Right atrium auricular region (tissue), 2 donors: Measurements from ENCODE around the gene CABP4. TPM values are rescaled to one million over a fixed set of nuclear protein-coding genes. Genes with fewer than 3 reads are reported as not detected.
"Not testable (repeated sequence)": the region's sequence is repeated elsewhere in the genome, so short reads cannot be mapped to it uniquely, and the experiment has no call there.

Experiments used
- DNase-seq: peaks from one replicate; pipeline ENCODE4 v3.0.0-alpha.2; 2019; ENCODE audit warnings: low spot score
- H3K27ac ChIP-seq, 2 donors: fragments of 200-600 bp; sonication (generic); 1 replicate in 1 of 2; 2 replicates in 1 of 2; pipeline ENCODE4 v1.5.1; 2016 to 2019
- H3K27me3 ChIP-seq, 2 donors: fragments of 200-600 bp; sonication (generic); one replicate each; pipeline versions ENCODE4 v1.5.1 to v1.6.0; 2017 to 2019
- H3K36me3 ChIP-seq: fragments of 200-600 bp; sonication (generic); one replicate; pipeline ENCODE4 v1.5.1; 2016
- H3K4me1 ChIP-seq, 2 donors: fragments of 200-600 bp; sonication (generic); one replicate each; pipeline versions ENCODE4 v1.5.1 to v1.6.0; 2017 to 2019
- H3K4me3 ChIP-seq, 2 donors: fragments of 200-600 bp; sonication (generic); 1 replicate in 1 of 2; 2 replicates in 1 of 2; pipeline ENCODE4 v1.5.1; 2017 to 2019; ENCODE audit warnings: mild to moderate bottlenecking in 1 of 2, moderate library complexity in 1 of 2
- H3K9me3 ChIP-seq, 2 donors: fragments of 200-600 bp; sonication (generic); one replicate each; pipeline ENCODE4 v1.5.1; 2019
- CTCF ChIP-seq, 2 donors: fragments of 200-600 bp; sonication (generic); IDR thresholded peaks; one replicate each; pipeline ENCODE4 v1.5.1; 2019; ENCODE audit warnings: antibody characterized with exemption in 2 of 2
- total RNA-seq, 2 donors: library from RNA; depleted of rRNA; stranded (reverse); fragments of >200 nt; gene quantifications; one replicate each; pipeline ENCODE4 v1.1.0, GENCODE V29; 2016

The CABP4 gene
- total RNA-seq, 2 donors from 2014 or later, result 1.3 TPM; not detected in 1

GRCh38 chr11:67464411-67465188 is 9.4 kb downstream of the CABP4 start:
- no peaks in the 10 kb centered on the region for H3K9me3 ChIP-seq
- peaks cover 0 to 38% of the 10 kb centered on the region in 2 donors for H3K4me1 ChIP-seq
- peak overlapping the region; percentile 42 to 66 for H3K4me3 ChIP-seq
- peak; percentile 75 for DNase-seq
- H3K27me3 ChIP-seq, result no peaks in the 10 kb centered on the region
- H3K36me3 ChIP-seq, result no peaks in the 10 kb centered on the region
- H3K27ac ChIP-seq, result peak overlapping the region; percentile 91 to 92
- TF ChIP-seq CTCF (IDR thresholded peaks at IDR 0.05), result no peak

- peaks cover 0 to 42% of the 10 kb centered on the region in 2 donors for H3K4me1 ChIP-seq
- DNase-seq, result no peak
- no peaks in the 10 kb centered on the region for H3K9me3 ChIP-seq
- H3K36me3 ChIP-seq, result no peaks in the 10 kb centered on the region
- no peak for TF ChIP-seq CTCF (IDR thresholded peaks at IDR 0.05)
- H3K4me3 ChIP-seq, result peak overlapping the region; percentile 42 to 66
- no peaks in the 10 kb centered on the region for H3K27me3 ChIP-seq
- H3K27ac ChIP-seq, result peak overlapping the region; percentile 91 to 92
Measured at GRCh38 chr11:67465189-67465510, 10.0 kb downstream of the CABP4 start.

GRCh38 chr11:67465530-67465929 is 10.4 kb downstream of the CABP4 start:
- H3K4me1 ChIP-seq, result peaks cover 0 to 42% of the 10 kb centered on the region in 2 donors
- H3K27ac ChIP-seq, result peak overlapping the region; percentile 91 to 92
- DNase-seq, H3K36me3 ChIP-seq, H3K4me3 ChIP-seq, H3K27me3 ChIP-seq, H3K9me3 ChIP-seq: not testable (repeated sequence)

GRCh38 chr11:67466367-67466766 is 11.2 kb downstream of the CABP4 start:
- Histone ChIP-seq H3K27ac (peak overlapping the region in 1 of 2 donors; percentile 0), H3K9me3 (no peaks in the 10 kb centered on the region), H3K4me1 (peaks cover 0 to 42% of the 10 kb centered on the region in 2 donors), H3K36me3 (no peaks in the 10 kb centered on the region), H3K4me3 (no peak overlapping the region), H3K27me3 (no peaks in the 10 kb centered on the region)
- TF ChIP-seq CTCF (IDR thresholded peaks at IDR 0.05), result no peak
- DNase-seq, result no peak

GRCh38 chr11:67466962-67467771 is 12.0 kb downstream of the CABP4 start:
- no peaks in the 10 kb centered on the region for H3K9me3 ChIP-seq
- H3K27me3 ChIP-seq, result no peaks in the 10 kb centered on the region
- H3K4me1 ChIP-seq, result peaks cover 0 to 42% of the 10 kb centered on the region in 2 donors
- no peak for TF ChIP-seq CTCF (IDR thresholded peaks at IDR 0.05)
- no peak overlapping the region for H3K27ac ChIP-seq
- no peak overlapping the region for H3K4me3 ChIP-seq
- H3K36me3 ChIP-seq, result no peaks in the 10 kb centered on the region
- DNase-seq, result no peak

- Histone ChIP-seq H3K4me1 (peaks cover 0 to 42% of the 10 kb centered on the region in 2 donors), H3K27ac (peak overlapping the region; percentile 88 to 89)
Measured at GRCh38 chr11:67468056-67468455, 12.9 kb downstream of the CABP4 start.

More at GRCh38 chr11:67468056-67468455, 12.9 kb downstream of the CABP4 start:
- DNase-seq, result no peak
- H3K9me3 ChIP-seq, result no peaks in the 10 kb centered on the region
- no peaks in the 10 kb centered on the region for H3K27me3 ChIP-seq
- H3K4me3 ChIP-seq, result peak overlapping the region; percentile 72 to 90
- TF ChIP-seq CTCF (IDR thresholded peaks at IDR 0.05), result no peak
- H3K36me3 ChIP-seq, result no peaks in the 10 kb centered on the region
